ENCODE results near the gene PRM2. TPM values are rescaled to one million over a fixed set of nuclear protein-coding genes. Genes with fewer than 3 reads are reported as not detected.

The PRM2 gene
- total RNA-seq, 1 experiment from 2014 or later: not detected

DNA sequence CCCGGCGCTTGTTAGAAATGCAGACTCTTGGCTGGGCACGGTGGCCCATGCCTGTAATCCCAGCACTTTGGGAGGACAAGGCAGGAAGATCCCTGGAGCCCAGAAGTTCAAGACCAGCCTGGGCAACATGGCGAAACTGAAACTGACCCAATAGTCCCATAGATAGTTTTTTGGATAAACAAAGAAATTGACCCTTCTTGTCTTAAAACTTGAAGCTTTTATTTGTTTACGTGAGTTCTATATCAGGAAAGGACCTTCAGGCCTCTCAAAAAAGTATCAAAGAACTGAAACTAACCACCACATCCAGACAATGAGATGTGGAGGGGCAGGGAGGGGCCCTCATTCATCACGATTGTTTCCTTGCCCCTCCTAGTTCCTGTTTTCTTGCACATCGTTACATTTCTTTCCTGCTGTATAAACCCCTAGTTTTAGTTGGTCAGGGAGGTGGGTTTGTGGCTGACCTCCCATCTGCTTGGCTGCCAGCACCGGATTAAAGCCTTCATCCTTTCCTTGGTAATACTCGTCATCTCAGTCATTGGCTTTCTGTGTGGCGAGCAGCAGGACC lies 34.8 kb upstream of the PRM2 start:
- Histone ChIP-seq H3K56ac (ENCODE audit: insufficient read length, low read depth, low read length) (no peak overlapping the region), H3K9ac (ENCODE audit: extremely low read depth, insufficient read length, low read length) (no peak overlapping the region), H2BK5ac (ENCODE audit: insufficient read length, low read length) (no peak overlapping the region), H3K23ac (ENCODE audit: insufficient read length, low read depth, low read length) (no peak overlapping the region), H2BK120ac (ENCODE audit: low read depth, low read length, poor library complexity, severe bottlenecking) (no peak overlapping the region), H3K79me1 (ENCODE audit: insufficient read depth, low read depth, low read length, poor library complexity, severe bottlenecking) (no peaks in the 10 kb centered on the region), H2AK5ac (ENCODE audit: insufficient read length, low read length) (no peak overlapping the region), H3K18ac (ENCODE audit: insufficient read length, low read depth, low read length) (no peak overlapping the region), H3K27me3 (ENCODE audit: insufficient read depth, low read length) (no peaks in the 10 kb centered on the region), H2BK15ac (ENCODE audit: low read depth, low read length) (no peak overlapping the region), H4K20me1 (ENCODE audit: control insufficient read depth, insufficient read depth, insufficient read length) (no peaks in the 10 kb centered on the region), H2AFZ (ENCODE audit: low read length) (no peak overlapping the region), H4K5ac (ENCODE audit: insufficient read length, low read depth, low read length) (no peak overlapping the region), H4K8ac (replicated peaks; ENCODE audit: insufficient read length, low read depth, low read length) (no peak overlapping the region), H2BK12ac (ENCODE audit: insufficient read length, low read depth, low read length) (no peak overlapping the region), H3K79me2 (ENCODE audit: insufficient read depth, low read length) (no peaks in the 10 kb centered on the region), H3K23me2 (ENCODE audit: insufficient read length, low read depth, low read length, poor library complexity, severe bottlenecking) (no peaks in the 10 kb centered on the region), H3T11ph (ENCODE audit: low read length) (no peak overlapping the region), H3K9me3 (ENCODE audit: control insufficient read depth, low read depth, low read length) (no peaks in the 10 kb centered on the region), H3K27ac (ENCODE audit: insufficient read length, low read depth, low read length) (no peak overlapping the region), H3K14ac (ENCODE audit: insufficient read depth, low read length) (no peak overlapping the region), H2BK20ac (ENCODE audit: low read depth, low read length, poor library complexity, severe bottlenecking) (no peak overlapping the region), H3K4ac (ENCODE audit: low read depth, low read length) (no peak overlapping the region), H3K4me2 (ENCODE audit: insufficient read depth, insufficient read length, low read length) (no peak overlapping the region), H3K4me1 (ENCODE audit: insufficient read depth, low read length) (peaks cover 4% of the 10 kb centered on the region; the same call in 1 of the 2 replicates), H4K91ac (ENCODE audit: insufficient read length, low read depth, low read length) (no peak overlapping the region)
- no peak for DNase-seq
- TF ChIP-seq, protein P1, sequence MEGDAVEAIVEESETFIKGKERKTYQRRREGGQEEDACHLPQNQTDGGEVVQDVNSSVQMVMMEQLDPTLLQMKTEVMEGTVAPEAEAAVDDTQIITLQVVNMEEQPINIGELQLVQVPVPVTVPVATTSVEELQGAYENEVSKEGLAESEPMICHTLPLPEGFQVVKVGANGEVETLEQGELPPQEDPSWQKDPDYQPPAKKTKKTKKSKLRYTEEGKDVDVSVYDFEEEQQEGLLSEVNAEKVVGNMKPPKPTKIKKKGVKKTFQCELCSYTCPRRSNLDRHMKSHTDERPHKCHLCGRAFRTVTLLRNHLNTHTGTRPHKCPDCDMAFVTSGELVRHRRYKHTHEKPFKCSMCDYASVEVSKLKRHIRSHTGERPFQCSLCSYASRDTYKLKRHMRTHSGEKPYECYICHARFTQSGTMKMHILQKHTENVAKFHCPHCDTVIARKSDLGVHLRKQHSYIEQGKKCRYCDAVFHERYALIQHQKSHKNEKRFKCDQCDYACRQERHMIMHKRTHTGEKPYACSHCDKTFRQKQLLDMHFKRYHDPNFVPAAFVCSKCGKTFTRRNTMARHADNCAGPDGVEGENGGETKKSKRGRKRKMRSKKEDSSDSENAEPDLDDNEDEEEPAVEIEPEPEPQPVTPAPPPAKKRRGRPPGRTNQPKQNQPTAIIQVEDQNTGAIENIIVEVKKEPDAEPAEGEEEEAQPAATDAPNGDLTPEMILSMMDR (conservative IDR thresholded peaks at IDR 0.05): no peak
- no peaks in the 10 kb centered on the region for H3K9me3 Mint-ChIP-seq
- peaks cover 39 to 46% of the 10 kb centered on the region in 2 experiments for H3K4me1 Mint-ChIP-seq
- no peak overlapping the region; a peak in 2 of 7 replicates for H3K27ac Mint-ChIP-seq
- H3K27me3 Mint-ChIP-seq (ENCODE audit: low read depth): no peaks in the 10 kb centered on the region
- no CpG with 5 or more reads among the region's 10 CpGs for WGBS (ENCODE audit: extremely low coverage, insufficient read length, low lambda C conversion rate)
- H3K4me3 Mint-ChIP-seq: no peak overlapping the region
- no peaks in the 10 kb centered on the region for H3K36me3 Mint-ChIP-seq (ENCODE audit: insufficient read depth in 1 of 3, low read depth in 3 of 3)

Measured in H9 (cell line).